GM10266 (cell line): ENCODE measurements around the gene SLC37A3.
A peak's percentile ranks its signal among the peaks of the same experiment; 100 is the strongest.

Experiments used
- DNase-seq: peaks from one replicate; pipeline ENCODE4 v3.0.0; 2012; ENCODE audit errors: extremely low spot score
- TF ChIP-seq, protein P1 (sequence below): IDR thresholded peaks from 2 replicates; pipeline ENCODE4 v1.5.1; 2012; ENCODE audit warnings: mild to moderate bottlenecking, low read depth; ENCODE audit not compliant: control insufficient read depth, insufficient read depth; ENCODE audit errors: missing control alignments

SLC37A3 gene, protein sequence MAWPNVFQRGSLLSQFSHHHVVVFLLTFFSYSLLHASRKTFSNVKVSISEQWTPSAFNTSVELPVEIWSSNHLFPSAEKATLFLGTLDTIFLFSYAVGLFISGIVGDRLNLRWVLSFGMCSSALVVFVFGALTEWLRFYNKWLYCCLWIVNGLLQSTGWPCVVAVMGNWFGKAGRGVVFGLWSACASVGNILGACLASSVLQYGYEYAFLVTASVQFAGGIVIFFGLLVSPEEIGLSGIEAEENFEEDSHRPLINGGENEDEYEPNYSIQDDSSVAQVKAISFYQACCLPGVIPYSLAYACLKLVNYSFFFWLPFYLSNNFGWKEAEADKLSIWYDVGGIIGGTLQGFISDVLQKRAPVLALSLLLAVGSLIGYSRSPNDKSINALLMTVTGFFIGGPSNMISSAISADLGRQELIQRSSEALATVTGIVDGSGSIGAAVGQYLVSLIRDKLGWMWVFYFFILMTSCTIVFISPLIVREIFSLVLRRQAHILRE

DNA sequence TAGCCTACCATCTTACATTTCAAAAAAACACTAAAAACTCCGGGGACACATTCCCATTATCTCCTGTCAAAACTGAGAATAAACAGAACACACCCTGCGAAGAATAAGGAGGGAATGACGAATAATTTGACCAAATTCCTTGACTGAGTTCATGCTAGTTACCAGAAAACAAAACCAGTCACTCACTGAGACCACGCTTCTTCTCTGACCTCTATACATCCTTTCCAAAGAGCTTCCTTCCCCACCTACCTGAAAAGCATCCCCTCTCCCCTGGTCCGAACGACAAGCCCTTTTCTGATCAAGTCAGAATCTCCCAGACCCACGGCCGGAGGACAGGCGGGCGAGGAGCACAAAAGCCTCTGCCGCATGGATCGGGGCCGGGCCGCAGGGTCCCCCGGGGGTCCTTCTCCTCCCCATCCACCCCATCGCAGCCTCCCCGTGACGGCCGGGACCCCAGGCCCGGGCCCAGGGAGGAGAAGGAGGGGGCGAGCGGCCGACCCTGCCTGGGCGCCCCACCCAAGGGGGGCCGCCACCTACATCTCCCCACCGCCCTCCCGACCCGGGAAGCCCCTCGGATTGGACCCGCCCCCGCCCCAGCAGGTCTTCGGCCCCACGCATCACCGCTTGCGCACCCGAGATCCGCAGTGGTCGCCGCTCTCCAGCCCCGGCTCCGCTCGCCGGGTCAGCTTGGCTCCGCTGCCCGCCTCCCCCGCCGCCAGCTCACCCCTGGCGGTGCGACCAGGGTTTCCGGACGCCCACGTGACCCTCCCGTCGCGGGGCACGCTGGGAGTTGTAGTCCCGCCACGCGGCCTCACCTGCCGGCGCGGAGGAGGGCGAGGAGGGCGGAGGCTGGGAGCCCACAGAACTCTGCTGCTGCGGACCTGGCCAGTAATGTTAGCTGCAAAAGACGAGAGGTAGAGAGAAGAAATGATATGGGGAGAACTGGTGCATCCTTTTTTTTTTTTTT lies at the start of gene SLC37A3:
Gene SLC37A3, minus strand, starts transcription at position 747 of the 967 bp plus-strand sequence. CDS start 16,004 bp downstream, outside the sequence.
- peak; percentile 93 for DNase-seq

DNA sequence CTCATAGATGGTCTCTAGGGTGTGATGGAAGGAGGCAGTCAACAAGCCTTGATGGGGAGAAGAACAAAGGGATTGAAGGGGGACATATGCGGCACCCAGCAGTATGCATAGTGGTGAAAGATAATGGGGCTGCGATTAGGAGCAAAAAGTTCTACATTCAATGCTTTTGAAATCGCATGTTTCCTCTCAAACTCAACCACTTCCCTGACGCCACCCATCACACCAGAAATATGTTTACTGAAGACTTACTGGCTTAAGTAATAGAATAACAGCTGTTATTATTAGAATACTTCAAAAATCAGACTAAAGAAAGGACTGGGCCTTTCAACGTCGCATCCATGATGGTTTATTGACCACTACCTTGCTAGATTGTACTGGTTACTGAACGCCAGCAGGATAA lies 49.5 kb upstream of the SLC37A3 start:
- TF ChIP-seq, protein P1, sequence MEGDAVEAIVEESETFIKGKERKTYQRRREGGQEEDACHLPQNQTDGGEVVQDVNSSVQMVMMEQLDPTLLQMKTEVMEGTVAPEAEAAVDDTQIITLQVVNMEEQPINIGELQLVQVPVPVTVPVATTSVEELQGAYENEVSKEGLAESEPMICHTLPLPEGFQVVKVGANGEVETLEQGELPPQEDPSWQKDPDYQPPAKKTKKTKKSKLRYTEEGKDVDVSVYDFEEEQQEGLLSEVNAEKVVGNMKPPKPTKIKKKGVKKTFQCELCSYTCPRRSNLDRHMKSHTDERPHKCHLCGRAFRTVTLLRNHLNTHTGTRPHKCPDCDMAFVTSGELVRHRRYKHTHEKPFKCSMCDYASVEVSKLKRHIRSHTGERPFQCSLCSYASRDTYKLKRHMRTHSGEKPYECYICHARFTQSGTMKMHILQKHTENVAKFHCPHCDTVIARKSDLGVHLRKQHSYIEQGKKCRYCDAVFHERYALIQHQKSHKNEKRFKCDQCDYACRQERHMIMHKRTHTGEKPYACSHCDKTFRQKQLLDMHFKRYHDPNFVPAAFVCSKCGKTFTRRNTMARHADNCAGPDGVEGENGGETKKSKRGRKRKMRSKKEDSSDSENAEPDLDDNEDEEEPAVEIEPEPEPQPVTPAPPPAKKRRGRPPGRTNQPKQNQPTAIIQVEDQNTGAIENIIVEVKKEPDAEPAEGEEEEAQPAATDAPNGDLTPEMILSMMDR = no peak
- DNase-seq = no peak

More for the DNA sequence above, at the start of gene SLC37A3:
- TF ChIP-seq, protein P1 = no peak

DNA sequence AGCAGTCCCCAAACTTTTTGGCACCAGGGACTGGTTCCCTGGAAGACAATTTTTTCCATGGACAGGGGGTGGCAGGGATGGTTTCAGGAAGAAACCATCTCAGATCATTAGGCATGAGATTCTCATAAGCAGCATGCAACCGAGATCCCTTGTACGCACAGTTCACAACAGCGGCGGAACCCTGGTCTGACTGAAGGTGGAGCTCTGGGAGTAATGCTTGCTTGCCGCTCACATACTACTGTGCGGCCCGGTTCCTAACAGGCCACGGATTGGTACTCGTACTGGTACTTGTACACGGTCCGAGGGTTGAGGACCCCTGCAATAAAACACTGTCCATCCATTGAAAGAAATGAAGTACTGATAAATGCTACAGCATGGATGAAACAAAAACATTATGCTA lies 48.1 kb upstream of the SLC37A3 start:
- no peak for DNase-seq
- TF ChIP-seq, protein P1 = no peak

DNA sequence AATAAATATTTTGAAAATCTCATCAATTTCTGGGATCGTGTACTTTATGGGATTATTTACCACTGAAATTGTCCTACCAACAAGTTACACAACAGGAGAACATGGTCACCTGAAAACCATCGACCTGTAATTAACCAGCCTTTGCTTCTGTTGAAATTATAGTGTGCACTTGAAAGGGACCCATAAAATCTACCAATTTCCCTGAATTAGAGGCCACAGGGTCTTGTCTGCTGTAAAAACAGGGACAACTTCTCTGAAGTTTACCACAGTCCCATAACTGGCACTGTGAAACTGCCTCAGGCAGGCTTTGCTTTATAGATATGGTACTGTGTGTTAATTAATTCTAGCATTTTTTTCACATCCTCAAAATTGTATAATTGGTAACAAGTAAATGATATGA lies 43.2 kb upstream of the SLC37A3 start:
- no peak for DNase-seq
- TF ChIP-seq, protein P1 = no peak

DNA sequence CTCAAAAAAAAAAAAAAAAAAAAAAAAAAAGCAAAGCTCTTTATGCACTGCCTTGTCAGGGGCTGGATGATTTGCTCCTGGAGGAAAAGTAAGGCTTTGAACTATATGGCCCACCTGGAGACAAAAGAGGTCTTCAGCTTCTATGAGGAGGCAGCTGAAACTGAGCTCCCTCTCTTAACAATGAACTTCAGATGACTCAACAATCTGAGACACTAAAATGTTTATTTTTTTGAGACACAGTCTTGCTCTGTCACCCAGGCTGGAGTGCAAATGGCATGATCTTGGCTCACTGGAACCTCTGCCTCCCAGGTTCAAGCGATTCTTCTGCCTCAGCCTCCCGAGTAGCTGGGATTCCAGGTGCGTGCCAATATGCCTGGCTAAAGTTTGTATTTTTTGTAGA lies 42.3 kb upstream of the SLC37A3 start:
- DNase-seq = no peak
- TF ChIP-seq, protein P1 = no peak

DNA sequence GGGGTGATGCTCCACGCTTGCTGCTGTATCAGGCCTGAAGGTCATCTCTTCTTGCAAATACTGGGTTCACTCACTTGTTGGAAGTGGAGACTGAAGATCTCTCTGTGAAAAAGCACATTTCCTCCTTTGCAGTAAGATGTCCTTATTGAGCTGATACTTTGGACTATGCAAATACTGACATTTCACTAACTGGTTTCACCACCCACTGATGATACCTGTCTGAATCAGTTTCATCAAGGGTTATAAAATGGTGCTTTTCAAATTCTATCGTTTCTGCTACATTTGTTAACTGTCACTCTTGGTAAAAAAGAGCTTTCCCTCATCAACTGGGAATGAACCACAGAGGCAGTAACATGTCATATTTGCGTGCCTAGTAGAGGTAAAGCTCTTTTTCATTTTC lies 41.0 kb upstream of the SLC37A3 start:
- TF ChIP-seq, protein P1 = no peak
- DNase-seq = no peak
